ENCODE results near the gene GRIA1.
A peak's percentile ranks its signal among the peaks of the same experiment; 100 is the strongest.

The GRIA1 gene

DNA sequence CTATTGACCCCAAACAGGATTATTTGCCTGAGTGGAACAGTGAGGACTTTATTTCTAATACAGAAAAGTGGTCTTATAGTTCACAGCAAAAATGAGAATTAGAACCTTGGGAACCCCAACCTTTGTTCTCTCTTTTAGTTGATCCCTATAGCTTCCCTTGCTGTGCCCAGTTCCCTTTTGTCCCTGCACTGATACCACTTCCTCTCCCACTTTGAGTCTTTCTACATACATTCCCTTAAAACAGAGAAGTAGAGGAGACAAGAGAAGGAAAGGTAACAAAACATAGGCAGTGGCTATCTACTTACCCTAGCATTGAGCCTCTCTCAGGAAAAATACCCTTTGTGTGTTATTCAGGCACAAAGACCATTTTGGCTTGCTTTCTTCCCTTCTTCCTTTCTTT, 301.8 kb downstream of the GRIA1 start:
- TF ChIP-seq, protein P1, sequence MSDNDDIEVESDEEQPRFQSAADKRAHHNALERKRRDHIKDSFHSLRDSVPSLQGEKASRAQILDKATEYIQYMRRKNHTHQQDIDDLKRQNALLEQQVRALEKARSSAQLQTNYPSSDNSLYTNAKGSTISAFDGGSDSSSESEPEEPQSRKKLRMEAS (IDR thresholded peaks at IDR 0.05): no peak
- TF ChIP-seq NFIC (IDR thresholded peaks at IDR 0.05): no peak
- no peak for TF ChIP-seq YY1 (IDR thresholded peaks at IDR 0.05; ENCODE audit: low read depth)
- no peak for TF ChIP-seq CREB1 (IDR thresholded peaks at IDR 0.05; ENCODE audit: low read depth)
- TF ChIP-seq, protein P2, sequence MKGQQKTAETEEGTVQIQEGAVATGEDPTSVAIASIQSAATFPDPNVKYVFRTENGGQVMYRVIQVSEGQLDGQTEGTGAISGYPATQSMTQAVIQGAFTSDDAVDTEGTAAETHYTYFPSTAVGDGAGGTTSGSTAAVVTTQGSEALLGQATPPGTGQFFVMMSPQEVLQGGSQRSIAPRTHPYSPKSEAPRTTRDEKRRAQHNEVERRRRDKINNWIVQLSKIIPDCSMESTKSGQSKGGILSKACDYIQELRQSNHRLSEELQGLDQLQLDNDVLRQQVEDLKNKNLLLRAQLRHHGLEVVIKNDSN (IDR thresholded peaks at IDR 0.05): no peak
- TF ChIP-seq TEAD4 (IDR thresholded peaks at IDR 0.05): no peak
- TF ChIP-seq, protein P3, sequence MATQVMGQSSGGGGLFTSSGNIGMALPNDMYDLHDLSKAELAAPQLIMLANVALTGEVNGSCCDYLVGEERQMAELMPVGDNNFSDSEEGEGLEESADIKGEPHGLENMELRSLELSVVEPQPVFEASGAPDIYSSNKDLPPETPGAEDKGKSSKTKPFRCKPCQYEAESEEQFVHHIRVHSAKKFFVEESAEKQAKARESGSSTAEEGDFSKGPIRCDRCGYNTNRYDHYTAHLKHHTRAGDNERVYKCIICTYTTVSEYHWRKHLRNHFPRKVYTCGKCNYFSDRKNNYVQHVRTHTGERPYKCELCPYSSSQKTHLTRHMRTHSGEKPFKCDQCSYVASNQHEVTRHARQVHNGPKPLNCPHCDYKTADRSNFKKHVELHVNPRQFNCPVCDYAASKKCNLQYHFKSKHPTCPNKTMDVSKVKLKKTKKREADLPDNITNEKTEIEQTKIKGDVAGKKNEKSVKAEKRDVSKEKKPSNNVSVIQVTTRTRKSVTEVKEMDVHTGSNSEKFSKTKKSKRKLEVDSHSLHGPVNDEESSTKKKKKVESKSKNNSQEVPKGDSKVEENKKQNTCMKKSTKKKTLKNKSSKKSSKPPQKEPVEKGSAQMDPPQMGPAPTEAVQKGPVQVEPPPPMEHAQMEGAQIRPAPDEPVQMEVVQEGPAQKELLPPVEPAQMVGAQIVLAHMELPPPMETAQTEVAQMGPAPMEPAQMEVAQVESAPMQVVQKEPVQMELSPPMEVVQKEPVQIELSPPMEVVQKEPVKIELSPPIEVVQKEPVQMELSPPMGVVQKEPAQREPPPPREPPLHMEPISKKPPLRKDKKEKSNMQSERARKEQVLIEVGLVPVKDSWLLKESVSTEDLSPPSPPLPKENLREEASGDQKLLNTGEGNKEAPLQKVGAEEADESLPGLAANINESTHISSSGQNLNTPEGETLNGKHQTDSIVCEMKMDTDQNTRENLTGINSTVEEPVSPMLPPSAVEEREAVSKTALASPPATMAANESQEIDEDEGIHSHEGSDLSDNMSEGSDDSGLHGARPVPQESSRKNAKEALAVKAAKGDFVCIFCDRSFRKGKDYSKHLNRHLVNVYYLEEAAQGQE (IDR thresholded peaks at IDR 0.05; ENCODE audit: low read depth): no peak
- TF ChIP-seq EP300 (IDR thresholded peaks at IDR 0.05; ENCODE audit: borderline replicate concordance): no peak
- TF ChIP-seq TCF12 (IDR thresholded peaks at IDR 0.05; ENCODE audit: low read depth): no peak
- TF ChIP-seq EGR1 (IDR thresholded peaks at IDR 0.05): no peak
- no peak for TF ChIP-seq CEBPB (IDR thresholded peaks at IDR 0.05)
- TF ChIP-seq FOXM1 (IDR thresholded peaks at IDR 0.05; ENCODE audit: borderline replicate concordance, low read depth): no peak

DNA sequence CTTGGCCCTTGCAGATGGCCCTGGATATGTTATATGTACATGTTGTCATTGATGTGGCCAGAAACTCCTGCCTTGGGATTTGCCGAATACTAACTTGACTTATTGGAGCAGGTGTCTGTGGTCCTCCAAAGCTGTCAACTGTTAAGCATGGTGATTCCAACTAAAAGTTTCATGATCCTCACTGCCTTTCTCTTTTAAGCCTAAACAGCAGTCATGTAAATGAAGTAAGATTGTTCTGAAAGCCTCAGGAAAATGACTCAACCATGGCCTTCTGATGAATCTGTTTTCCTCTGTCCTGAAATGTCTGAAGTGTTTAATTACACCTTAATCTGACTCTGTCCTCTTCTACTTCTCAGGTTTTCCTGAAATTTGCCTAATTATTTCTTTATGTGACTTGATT, 303.2 kb downstream of the GRIA1 start:
- TF ChIP-seq TEAD4 (IDR thresholded peaks at IDR 0.05): no peak
- no peak for TF ChIP-seq TCF12 (IDR thresholded peaks at IDR 0.05; ENCODE audit: low read depth)
- no peak for TF ChIP-seq TAF1 (IDR thresholded peaks at IDR 0.05; ENCODE audit: low read depth)
- no peak for TF ChIP-seq NFIC (IDR thresholded peaks at IDR 0.05)
- no peak for TF ChIP-seq ZBTB7A (IDR thresholded peaks at IDR 0.05; ENCODE audit: low read depth)
- TF ChIP-seq EGR1 (IDR thresholded peaks at IDR 0.05): no peak
- TF ChIP-seq, protein P2 (IDR thresholded peaks at IDR 0.05): no peak
- no peak for TF ChIP-seq RAD21 (IDR thresholded peaks at IDR 0.05; ENCODE audit: low read depth)
- no peak for TF ChIP-seq CREB1 (IDR thresholded peaks at IDR 0.05; ENCODE audit: low read depth)
- TF ChIP-seq FOXM1 (IDR thresholded peaks at IDR 0.05; ENCODE audit: borderline replicate concordance, low read depth): no peak
- TF ChIP-seq, protein P3 (IDR thresholded peaks at IDR 0.05; ENCODE audit: low read depth): no peak
- TF ChIP-seq EP300 (IDR thresholded peaks at IDR 0.05; ENCODE audit: borderline replicate concordance): no peak
- no peak for TF ChIP-seq YY1 (IDR thresholded peaks at IDR 0.05; ENCODE audit: low read depth)

DNA sequence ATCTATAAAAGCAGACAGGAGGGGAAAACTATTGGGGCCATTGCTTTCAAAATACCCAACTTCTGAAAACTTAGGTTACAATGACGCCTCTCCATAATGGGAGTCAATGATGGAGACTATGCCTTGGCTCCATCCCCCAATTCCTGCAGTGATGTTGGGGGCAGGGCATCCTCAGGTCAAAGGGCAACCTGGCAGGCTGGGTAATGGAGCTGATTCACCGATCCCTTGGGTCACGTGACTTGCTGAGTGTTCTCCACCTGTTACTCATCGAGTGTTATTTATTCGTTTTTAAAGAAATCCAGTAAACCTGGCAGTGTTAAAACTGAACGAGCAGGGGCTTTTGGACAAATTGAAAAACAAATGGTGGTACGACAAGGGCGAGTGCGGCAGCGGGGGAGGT, 303.9 kb downstream of the GRIA1 start:
- TF ChIP-seq TAF1 (IDR thresholded peaks at IDR 0.05; ENCODE audit: low read depth): no peak
- TF ChIP-seq, protein P2 (IDR thresholded peaks at IDR 0.05): peak; percentile 63

DNA sequence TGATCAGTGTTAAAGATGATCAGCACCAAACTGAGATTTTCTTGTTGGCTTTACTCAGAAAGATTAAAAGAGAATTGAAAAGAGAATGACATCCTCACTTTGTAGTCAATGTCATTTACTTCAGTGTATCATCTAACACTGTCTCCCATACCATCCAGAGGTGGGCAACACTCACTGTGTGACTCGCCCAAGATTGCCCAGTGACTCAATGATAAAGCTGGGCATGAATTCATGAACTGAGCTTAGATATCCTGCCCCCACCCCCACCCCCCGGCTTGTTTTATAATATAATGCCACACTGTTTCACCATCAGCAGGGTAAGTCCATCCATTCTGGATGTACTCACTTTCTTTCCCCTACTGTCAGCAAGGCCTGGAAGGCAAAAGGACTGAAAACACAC, 306.1 kb downstream of the GRIA1 start:
- TF ChIP-seq ZBTB7A (IDR thresholded peaks at IDR 0.05; ENCODE audit: low read depth) (no peak), CREB1 (IDR thresholded peaks at IDR 0.05; ENCODE audit: low read depth) (no peak), EGR1 (IDR thresholded peaks at IDR 0.05) (no peak), FOXM1 (IDR thresholded peaks at IDR 0.05; ENCODE audit: borderline replicate concordance, low read depth) (no peak), TCF12 (IDR thresholded peaks at IDR 0.05; ENCODE audit: low read depth) (no peak), TEAD4 (IDR thresholded peaks at IDR 0.05) (no peak), TAF1 (IDR thresholded peaks at IDR 0.05; ENCODE audit: low read depth) (no peak), EP300 (IDR thresholded peaks at IDR 0.05; ENCODE audit: borderline replicate concordance) (no peak), YY1 (IDR thresholded peaks at IDR 0.05; ENCODE audit: low read depth) (no peak)
- TF ChIP-seq, protein P2 (IDR thresholded peaks at IDR 0.05): no peak
- TF ChIP-seq, protein P1 (IDR thresholded peaks at IDR 0.05): no peak
- TF ChIP-seq, protein P3 (IDR thresholded peaks at IDR 0.05; ENCODE audit: low read depth): no peak
